Measurements from ENCODE around the gene LOXL1. TPM values are rescaled to one million over a fixed set of nuclear protein-coding genes. Genes with fewer than 3 reads are reported as not detected.

The LOXL1 gene
- total and polyA plus RNA-seq, 2 of the 4 experiments (the other 2 are of a cell fraction) = 148 to 332 TPM

DNA sequence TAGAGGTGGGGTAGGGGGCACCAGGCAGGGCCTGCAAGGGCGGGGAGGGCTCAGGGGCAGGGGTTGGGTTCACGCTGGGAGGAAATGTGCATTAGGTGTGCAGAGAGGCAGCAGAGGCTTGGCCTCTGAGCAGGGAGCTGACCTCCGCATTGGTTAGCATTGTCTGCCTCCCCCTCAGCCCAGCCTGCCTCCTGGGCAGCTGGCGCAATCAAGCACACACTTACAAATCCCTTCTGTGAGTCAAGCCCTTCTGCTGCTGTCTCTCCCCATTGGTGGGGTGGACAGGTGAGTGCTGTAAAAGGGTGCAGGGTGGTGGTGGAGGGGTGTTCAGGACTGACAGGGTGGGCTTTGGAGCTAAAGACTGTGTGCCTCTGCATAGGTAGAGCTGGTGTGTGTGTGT, 9.3 kb downstream of the LOXL1 start:
- Histone ChIP-seq H2BK20ac (ENCODE audit: low read depth, low read length) (no peak overlapping the region), H3K23ac (ENCODE audit: low read depth, low read length) (peak overlapping the region; percentile 78; the same call in 1 of the 2 replicates), H3K18ac (ENCODE audit: low read depth, low read length) (no peak overlapping the region), H3K56ac (ENCODE audit: extremely low read depth, insufficient read depth, low read length) (no peak overlapping the region), H3K4me1 (ENCODE audit: control insufficient read depth, insufficient read depth, low read length) (peaks cover 55% of the 10 kb centered on the region), H3K4me2 (ENCODE audit: low read depth, low read length) (no peak overlapping the region), H3K27me3 (ENCODE audit: control insufficient read depth, insufficient read depth, low read length) (no peaks in the 10 kb centered on the region), H3K4me3 (ENCODE audit: insufficient read depth, low read depth, low read length) (no peak overlapping the region), H2AK5ac (ENCODE audit: low read depth, low read length) (peak overlapping the region; percentile 59), H3K27ac (ENCODE audit: insufficient read depth, low read length) (no peak overlapping the region; the same call in 1 of the 2 replicates), H3K9me1 (ENCODE audit: insufficient read depth, low read length) (peaks cover 44% of the 10 kb centered on the region), H3K4ac (ENCODE audit: low read depth, low read length) (no peak overlapping the region; the same call in 1 of the 2 replicates), H3K36me3 (ENCODE audit: control insufficient read depth, insufficient read depth, low read length) (peaks cover 13% of the 10 kb centered on the region), H2BK15ac (ENCODE audit: low read depth, low read length) (no peak overlapping the region), H2BK5ac (ENCODE audit: low read depth, low read length, poor library complexity, severe bottlenecking) (peak overlapping the region; percentile 66), H3K79me1 (ENCODE audit: low read depth in 1 of 2, low read length in 2 of 2) (peaks cover 62 to 100% of the 10 kb centered on the region in 2 experiments), H3K9me3 (ENCODE audit: control insufficient read depth, insufficient read depth, low read length) (no peaks in the 10 kb centered on the region), H4K20me1 (ENCODE audit: insufficient read depth, low read length) (peaks cover 57% of the 10 kb centered on the region), H4K8ac (ENCODE audit: low read depth in 2 of 2, low read length in 2 of 2) (no peak overlapping the region), H2AK9ac (replicated peaks; ENCODE audit: low read depth, low read length, poor library complexity) (peak overlapping the region; percentile 84), H2BK120ac (ENCODE audit: low read depth, low read length) (no peak overlapping the region), H2AFZ (replicated peaks; ENCODE audit: low read length, poor library complexity) (no peak overlapping the region), H3K14ac (replicated peaks; ENCODE audit: low read depth, low read length) (no peak overlapping the region), H4K91ac (ENCODE audit: insufficient read depth, low read depth, low read length) (no peak overlapping the region), H3K9ac (ENCODE audit: low read depth, low read length) (no peak overlapping the region), H4K5ac (ENCODE audit: low read depth, low read length) (no peak overlapping the region)
- dilution Hi-C loops (cut with HindIII; ENCODE audit: low sequenced_read_pairs, unreplicated experiment) (no loop called here), in situ Hi-C loops (cut with MboI; ENCODE audit: low sequenced_read_pairs) (no loop called here), intact Hi-C loops (cut with micrococcal nuclease) (no loop called here)
- no CpG with 5 or more reads among the region's 4 CpGs for WGBS, 2 experiments (ENCODE audit: extremely low coverage in 2 of 2, insufficient read length in 1 of 2)
- no TSS peak for BruUV-seq (replicated peaks)
- ATAC-seq (ENCODE audit: low read depth) (peak; percentile 19), DNase-seq (peak; percentile 47)
- TF ChIP-seq MXI1 (IDR thresholded peaks at IDR 0.05; ENCODE audit: borderline replicate concordance, low read depth, low read length) (no peak), MAFK (IDR thresholded peaks at IDR 0.05; ENCODE audit: low read depth, low read length) (no peak), CHD1 (IDR thresholded peaks at IDR 0.05; ENCODE audit: low read depth, low read length) (no peak), FOS (IDR thresholded peaks at IDR 0.05; ENCODE audit: low read depth, low read length) (no peak), CEBPB (IDR thresholded peaks at IDR 0.05; ENCODE audit: low read depth, low read length) (peak; percentile 86)
- POLR2A ChIA-PET (ENCODE audit: unreplicated experiment) = no interaction called here
- CTCF ChIA-PET = interaction anchor here (0.8 to 1.6 kb wide), 8 partner anchors 8 to 61 kb away, joined by 3 to 6 read pairs (median 3); no protein-coding TSS in a partner anchor
